ENCODE measurements around the gene MTX3.
A peak's percentile ranks its signal among the peaks of the same experiment; 100 is the strongest.

Gene MTX3, protein sequence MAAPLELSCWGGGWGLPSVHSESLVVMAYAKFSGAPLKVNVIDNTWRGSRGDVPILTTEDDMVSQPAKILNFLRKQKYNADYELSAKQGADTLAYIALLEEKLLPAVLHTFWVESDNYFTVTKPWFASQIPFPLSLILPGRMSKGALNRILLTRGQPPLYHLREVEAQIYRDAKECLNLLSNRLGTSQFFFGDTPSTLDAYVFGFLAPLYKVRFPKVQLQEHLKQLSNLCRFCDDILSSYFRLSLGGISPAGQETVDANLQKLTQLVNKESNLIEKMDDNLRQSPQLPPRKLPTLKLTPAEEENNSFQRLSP

DNA sequence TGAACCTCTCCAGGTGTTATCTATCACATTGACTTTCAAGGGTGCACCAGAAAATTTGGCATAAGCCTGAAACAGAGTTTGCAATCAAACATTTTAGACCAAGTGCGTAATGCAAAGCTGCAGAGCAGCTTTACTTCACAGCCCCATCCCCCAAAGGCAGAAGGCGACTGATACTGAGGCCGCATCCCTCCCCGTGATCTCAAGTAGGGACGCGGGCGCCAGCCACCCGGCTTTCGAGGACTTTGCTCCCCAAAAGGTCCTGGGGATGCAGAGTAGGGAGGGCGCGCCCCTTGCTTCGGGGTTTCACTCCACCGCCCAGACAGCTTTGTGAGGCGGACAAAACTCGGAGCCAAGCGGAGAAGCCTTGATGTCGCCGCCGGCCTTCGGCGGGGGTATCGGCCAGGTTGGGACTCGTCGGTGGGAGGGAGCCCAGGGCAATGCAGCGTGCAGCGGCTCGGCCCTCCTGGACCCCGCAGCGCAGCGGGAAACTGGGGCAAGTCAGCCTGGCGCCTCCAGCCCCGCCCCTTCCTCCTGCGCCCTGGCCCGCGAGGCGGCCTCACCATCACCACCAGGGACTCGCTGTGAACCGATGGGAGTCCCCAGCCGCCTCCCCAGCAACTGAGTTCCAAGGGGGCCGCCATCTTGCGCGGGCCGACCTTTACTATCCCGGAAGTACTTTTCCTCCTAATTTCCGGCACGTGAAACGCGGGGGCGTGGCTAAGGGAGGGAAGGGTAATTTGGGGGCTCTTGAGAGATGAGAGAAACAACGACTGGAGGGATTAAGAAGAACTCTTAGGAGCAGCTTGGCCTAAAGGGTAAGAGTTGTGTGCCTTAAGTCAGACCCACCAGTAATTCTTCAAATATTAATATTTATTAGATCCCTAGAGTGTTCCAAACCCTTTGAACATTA is at the start of gene MTX3:
Gene MTX3, minus strand, starts transcription at position 665 of the 910 bp plus-strand sequence. Its CDS starts 24 bp downstream, at position 641.
- peak; percentile 90 for DNase-seq (ENCODE audit: low spot score)

DNA sequence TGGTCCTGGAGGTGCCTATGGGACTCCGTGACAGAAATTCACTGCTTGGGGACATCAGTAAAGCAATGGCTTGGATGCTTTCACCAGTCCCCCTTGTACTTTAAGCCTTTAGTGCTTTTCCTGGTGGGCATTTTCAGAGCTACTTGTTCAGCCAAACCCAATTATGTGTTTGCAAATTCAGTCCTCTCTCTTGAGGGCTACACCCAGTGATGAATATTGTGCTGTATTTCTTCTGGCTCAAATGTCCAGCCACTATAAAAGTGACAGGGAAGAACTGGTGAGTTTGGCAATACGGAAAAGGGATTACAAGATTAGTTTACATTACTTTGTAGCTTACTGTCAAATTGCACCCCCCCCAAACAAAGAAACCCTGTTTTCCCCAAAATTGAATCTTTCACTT is 48.6 kb upstream of the MTX3 start:
- no peak for DNase-seq (ENCODE audit: low spot score)

DNA sequence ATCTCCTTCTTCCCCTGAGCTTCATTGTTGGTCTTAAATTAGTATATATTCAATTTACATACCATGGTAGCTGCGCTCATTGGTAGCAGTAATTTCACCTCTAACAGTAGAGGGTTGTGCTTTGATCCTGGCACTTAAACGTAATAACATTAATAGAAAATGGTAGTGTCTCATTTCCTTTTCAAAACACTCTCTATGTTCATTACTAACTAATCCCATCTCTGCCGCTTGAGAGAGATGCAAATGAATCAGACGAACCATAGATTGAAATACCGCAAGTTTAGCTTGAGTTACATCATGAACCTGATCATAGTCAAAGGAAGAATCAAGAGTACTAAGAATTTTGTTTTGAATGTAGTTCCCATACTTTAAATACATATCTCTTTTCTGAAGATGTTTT is 46.3 kb upstream of the MTX3 start:
- DNase-seq (ENCODE audit: low spot score): no peak

DNA sequence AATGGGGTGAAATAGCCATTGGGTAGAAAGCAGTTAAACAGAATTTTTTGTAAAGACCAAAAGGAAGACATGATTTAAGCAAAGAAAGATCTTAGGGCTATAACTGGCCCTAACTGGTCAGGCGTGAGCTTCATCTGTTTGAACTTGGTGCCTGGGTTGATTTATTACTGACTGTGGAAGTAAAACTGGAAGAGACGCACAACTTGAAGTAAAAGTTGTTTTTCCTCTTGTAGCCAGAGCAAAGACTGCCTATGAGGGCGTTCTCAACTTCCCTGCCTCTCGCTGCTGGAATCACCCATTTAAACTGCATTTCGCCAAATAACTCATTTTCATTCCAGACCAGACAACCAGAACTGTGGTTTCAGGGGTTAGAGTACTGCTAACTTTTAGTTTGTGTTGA is 45.6 kb upstream of the MTX3 start:
- DNase-seq (ENCODE audit: low spot score): no peak

DNA sequence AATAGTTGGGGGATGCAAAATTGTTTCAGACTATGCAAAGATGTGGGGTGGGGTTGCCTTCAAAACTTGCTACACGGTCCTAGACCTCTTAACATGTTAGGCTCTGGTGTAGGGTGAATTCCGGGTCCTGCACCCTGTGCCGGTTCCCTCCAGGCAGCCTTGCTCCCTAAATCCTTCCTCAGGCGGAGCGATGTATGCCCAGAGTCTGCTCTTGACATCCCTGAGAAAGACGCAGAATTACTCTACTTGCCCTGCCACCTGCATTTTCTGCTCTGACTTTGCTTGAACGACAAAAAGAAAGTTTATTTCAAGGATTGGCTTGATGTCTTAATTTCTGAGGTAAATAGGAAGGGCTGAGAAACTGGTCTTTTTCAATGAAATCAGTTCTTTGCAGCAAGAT is 44.8 kb upstream of the MTX3 start:
- no peak for DNase-seq (ENCODE audit: low spot score)

DNA sequence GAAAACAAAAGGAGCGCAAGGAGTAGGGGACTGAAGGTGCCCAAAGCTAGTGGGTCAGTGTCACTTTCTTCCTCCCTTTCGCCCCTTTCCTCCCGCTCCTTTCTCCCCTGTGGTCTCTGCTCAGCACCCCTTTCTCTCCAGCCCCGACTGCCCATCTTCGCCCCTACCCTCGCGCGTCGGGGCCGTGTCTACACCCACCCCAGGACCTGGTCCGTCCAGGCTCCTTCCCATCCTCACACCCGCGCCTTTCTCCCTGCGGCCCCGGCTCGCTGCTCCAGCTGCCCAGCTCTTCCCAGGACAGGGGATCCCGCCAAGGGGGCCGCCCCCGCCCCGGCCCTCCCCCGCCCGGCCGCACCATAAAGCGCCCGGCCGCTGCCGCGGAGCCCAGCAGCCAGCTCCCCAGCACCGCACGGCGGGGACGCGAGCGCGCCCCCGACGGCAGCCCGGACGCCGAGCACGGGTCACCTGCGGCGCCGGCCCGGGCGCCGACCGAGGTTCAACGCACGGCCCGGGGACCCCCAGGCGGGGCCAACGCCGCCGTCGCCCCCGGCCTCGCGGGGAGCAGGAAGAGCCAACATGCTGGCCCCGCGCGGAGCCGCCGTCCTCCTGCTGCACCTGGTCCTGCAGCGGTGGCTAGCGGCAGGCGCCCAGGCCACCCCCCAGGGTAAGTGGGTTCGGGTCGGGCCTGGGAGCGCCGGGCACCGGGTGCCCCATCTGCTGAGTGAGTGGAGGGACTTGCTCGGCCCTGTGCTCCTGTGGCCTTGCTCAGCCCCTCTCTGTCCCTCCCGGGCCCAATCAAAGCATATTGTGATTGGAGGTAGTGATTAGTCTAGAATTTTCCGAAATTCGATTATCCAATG is 44.1 kb upstream of the MTX3 start, which contains the start of gene THBS4:
Gene THBS4, plus strand, starts transcription at position 387 of the 860 bp plus-strand sequence. Its CDS starts 190 bp downstream, at position 577.
- DNase-seq (ENCODE audit: low spot score): peak; percentile 27

DNA sequence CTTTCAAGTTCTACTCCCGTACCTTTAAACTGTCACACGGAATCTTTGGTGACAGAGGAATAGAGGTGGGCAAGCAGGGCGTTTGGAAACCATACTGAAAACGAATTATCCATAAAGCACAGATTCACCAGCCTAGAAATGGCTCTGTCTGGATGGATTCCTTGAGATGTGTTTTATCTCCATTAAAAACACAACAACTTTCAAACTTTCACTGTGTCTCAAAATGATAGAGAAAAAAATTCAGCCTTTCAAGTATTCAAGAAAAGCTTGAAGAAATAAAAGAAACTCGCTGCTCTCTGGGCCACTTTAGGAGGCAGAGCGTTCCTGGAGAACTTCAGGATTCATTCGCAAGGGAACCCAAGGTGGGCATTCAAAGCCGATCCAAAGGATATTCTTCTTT is 43.5 kb upstream of the MTX3 start:
- DNase-seq (ENCODE audit: low spot score): no peak

DNA sequence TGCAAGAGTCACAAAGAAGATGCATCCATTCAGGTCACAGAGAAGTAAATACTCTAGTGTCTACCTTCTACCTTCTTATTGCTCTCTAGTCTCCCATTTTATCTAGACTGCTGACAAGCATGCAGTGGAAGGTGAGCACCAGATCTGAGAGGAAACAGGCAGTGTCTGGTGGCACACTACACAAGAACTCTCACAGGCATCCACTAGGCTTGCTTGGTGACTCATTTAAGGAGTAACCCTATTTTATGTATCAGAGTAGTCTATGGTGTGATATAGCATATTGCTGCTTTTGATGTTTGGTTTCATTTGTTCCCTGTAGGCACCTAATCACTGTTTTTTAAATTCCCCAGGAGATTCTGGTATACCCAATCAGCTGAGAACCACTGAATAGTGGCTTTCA is 42.5 kb upstream of the MTX3 start:
- DNase-seq (ENCODE audit: low spot score): no peak

DNA sequence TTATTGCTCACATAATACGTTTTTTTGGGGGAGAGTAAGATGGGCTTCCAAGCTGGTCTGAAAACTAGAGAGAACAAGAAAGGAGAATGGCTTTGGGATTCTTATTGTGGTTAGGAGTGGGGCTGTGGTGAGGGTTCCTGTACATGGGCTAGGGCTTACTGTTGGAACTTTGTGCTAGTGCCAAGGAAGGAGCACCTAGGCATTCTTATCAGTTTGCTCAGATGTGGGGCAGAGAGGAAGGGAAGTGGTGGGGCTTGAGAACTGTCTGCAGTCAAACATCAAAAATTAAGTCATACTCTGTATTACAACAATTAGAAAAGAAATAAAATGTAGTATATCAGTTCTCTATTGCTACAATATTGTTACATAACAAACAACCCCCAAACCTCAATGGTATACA is 40.0 kb upstream of the MTX3 start:
- no peak for DNase-seq (ENCODE audit: low spot score)

DNA sequence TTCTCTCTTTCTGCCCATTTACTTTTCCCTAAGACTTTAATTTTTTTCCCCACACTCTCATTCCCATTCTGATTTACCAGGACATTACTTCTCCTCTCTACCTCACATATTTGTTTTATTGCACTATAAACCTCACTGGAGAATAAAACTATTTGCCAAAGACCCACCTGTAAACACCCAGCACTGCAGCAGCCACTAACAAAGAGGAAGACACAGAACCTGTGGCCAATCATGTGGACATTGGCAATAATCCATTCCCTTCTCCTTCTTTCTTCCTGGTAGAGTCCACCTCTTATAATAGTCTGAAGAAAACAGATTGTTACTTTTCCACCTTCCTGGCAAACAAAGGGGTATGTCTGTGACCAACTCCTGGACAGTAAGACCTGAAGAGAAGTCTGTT is 35.8 kb upstream of the MTX3 start:
- DNase-seq (ENCODE audit: low spot score): no peak

DNA sequence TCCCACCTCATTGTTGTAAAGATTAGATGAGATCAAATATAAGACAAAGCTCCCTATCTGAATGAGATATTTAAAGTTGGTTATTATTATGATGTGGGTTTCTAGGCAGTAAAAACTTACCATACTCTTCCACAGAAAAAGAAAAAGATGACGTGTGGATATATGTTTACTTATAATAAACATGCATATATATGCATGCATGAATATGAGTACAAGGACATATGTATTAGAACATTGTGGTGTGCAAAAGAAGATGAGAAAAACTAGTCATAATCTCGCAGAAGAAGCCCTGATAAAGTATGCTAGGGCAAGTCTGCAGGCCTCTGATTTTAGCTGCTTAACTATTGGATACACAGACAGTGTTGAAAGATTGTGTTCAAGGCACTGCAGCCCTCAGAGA is 34.0 kb upstream of the MTX3 start:
- no peak for DNase-seq (ENCODE audit: low spot score)

DNA sequence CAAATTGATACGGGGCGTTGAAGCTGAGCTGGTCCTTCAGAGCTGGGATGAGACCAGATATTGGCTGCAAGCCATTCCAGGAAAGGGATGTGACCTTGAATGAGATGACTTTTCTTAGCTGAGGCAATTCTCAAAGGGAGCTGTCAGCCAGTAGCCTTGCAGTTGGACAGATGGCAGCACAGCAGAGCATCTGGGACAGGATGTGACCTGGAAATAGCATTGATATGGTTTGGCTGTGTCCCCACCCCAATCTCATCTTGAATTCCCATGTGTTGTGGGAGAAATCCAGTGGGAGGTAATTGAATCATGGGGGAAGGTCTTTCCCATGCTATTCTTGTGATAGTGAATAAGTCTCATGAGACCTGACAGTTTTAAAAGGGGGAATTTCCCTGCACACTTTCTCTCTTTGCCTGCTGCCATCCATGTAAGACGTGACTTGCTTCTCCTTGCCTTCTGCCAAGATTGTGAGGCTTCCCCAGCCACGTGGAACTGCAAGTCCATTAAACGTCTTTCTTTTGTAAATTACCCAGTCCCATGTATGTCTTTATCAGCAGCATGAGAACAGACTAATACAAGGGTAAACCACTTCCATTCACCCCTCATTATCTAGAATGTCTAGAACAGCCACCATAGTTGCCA is 19.8 kb upstream of the MTX3 start:
- no peak for DNase-seq (ENCODE audit: low spot score)

DNA sequence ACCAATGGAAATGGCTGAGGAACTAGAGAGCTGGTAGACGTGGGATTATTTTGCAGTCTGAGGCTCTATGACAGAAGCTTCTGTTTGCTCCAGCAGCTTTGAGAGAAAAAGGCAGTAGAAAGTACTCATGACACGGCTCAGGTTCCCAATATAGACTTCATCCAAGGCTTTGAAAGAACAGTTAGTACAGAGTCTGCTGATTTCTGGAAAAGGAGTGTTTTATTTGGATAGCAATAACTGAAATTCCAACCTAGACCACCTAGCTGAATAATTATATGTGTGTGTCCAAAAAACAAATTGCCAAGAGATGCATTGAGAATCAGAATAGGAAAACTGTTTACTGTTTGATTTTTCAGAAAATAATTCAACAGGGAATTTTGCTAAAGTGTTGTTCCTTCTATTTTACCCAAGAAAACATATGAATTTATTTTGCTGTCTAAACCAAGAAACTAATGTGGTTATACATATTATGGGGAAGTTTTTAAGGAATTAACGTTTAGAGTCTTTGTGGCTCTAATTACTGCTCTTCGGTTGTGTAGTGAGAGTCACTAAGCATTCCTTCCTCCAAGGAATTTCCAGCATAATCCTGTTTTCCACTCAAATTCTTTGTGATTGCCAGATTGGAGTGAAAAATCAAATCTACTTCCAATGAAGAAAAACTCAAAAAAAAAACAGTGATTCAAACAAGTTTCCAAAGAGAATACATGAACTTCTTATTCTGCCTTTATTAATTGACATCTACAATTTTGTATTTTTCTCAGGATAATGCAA is 18.1 kb upstream of the MTX3 start:
- DNase-seq (ENCODE audit: low spot score): no peak

DNA sequence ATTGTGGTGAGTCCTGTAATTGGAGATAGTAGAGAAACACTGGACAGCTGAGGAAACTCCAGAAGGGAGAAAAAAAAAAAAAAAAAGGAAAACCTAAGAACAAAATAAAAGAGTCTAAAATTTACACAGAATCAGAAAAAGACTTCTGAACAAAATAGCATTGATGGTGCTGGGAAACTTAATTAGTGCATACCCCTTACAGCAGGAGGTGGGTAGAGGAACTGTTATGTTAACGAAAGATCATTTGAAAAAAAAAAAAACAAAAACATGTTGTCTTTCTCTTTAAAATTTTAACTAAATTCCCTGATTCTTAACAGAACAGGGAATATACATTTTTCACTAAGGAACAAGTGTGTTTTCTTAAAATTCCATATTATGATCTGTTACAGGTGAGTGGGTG is 11.6 kb upstream of the MTX3 start:
- no peak for DNase-seq (ENCODE audit: low spot score)

DNA sequence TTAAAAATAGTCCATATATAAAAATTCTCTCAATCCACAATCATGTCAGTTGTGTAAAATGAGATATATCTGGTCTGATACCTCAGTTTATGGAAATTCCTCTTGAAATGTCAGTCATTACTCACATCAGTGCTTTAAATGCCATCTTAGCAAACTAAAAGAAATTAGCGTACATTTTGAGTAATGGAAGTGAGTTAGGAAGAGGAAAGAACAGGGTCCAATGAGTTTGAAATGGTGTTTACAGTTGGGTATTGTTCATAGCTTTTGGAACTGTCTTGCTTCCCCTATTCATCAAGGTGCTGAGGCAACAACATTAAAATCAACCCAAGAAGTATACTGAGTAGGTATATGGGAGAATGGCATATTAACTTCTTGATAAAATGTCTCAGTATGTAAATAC is 8.7 kb upstream of the MTX3 start:
- DNase-seq (ENCODE audit: low spot score): no peak

DNA sequence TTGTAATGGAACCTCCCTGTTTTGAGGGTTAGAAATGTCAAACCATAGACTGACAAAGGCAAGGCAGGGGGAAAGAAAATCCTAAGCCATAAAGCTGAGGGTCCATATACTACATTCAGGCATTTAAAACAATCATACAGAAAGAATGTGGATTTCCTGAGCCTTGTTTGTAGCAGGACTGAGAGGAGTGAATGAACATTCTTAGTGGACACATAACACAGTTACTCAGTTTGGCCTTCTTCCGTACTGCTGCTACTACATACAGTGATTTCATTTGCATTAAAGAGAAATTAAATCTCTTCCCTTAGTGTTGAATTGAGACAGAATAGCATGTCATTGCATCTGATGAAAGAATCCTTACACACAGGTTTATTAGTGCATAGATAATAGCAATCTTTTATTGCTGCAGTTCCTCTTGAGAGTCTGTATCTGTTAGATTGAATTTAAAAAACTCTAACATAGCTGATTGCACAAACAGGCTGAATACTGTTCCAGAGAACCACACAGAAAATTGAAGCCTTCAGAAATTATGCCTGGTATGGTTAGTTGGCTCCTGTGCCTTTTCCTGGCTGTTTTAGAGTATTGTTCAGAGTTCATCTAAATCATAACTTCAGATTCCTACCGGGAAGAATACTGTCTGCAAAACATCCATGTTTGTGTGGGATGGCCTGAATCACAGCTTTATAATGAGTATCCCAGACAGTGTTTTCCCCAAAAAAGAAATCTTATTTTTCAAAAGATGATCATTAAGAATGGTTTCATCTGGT is 2.0 kb upstream of the MTX3 start:
- peak; percentile 37 for DNase-seq (ENCODE audit: low spot score)

DNA sequence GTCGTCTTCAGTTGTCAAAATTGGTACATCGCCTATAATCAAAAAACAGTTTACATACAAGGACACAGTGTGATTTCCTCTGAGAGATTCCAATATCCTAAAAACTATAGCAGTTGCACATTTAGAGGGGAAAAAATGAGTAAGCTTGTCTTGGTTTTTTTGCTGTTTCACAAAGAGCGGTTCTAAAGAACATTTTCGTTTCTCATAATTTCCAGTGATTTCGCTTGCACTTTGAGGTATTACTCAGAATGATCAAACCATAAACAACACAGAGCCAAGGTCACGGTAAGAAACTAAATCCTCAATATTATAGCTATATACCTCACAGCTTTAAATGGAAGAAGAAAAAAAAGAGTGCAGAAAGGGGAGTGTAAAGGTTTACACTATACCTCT is 861 bp downstream of the MTX3 start:
- DNase-seq (ENCODE audit: low spot score): no peak

DNA sequence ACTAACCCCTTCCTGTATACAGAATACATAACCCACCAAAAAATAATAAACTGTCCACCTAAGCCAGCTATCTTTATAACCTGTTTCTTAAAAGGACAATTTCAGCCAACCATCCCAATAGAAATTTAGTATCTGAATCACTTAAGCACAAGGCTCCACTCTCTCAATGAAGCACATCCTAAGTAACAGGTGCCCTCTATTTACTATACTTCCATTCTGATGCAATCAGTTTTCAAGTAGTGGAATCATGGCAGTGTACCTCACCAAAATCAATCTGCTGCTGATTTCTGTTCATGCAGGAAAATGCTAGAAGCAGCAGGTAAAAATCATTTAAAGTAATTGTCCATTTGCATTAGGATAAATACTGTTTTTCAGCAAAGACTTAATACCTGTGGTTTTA is 4.8 kb downstream of the MTX3 start:
- DNase-seq (ENCODE audit: low spot score): no peak

DNA sequence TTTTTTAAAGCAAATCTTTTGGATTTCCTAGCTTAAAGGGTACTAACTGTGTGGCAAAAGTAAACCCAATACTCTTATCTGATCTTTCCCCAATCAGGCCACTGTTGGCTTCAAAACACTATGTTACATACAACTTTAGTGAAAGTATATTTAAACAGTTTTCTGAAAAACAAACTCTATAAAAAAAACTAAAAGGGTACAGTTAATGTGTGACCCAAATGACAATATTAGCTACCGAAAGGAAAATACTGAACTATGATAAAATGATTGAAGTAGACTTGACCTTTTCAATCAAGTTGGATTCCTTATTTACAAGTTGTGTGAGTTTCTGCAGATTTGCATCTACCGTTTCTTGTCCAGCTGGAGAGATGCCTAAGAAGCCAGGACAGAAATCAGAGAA is 5.8 kb downstream of the MTX3 start:
- no peak for DNase-seq (ENCODE audit: low spot score)

DNA sequence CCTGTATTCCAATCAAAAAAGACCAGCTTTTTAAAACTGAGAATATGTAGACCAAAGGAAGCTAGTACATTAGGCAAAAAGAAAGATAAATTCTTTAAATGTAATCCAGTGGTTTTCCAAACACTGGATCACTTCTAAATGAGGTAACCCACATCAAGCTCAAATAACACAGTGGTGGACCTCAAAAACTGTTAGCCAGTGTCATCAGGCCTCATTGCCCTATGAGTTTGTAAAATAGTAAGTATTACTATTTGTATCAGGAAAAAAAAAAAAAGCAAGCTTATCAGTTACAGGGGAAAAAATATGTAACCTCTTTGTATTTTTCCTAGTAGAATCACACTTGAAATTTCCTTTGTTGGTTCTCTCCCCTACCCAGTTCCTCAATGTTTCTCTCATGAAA is 6.7 kb downstream of the MTX3 start:
- no peak for DNase-seq (ENCODE audit: low spot score)
